LNCaP clone FGC (cell line): ENCODE results near the gene TKT.

Experiments used
- DNase-seq: peaks from one replicate; pipeline ENCODE4 v3.0.0-alpha.2; 2011; ENCODE audit warnings: low read depth
- H3K4me3 ChIP-seq: 2 replicates; pipeline ENCODE4 v1.5.1; 2011; ENCODE audit warnings: mild to moderate bottlenecking, low read depth, low read length, control low read depth
- TF ChIP-seq, protein P1 (sequence below): IDR thresholded peaks from 2 replicates; pipeline ENCODE4 v1.5.1; 2012; ENCODE audit warnings: mild to moderate bottlenecking; ENCODE audit not compliant: control insufficient read depth, insufficient read depth; ENCODE audit errors: extremely low read depth

The TKT gene

DNA sequence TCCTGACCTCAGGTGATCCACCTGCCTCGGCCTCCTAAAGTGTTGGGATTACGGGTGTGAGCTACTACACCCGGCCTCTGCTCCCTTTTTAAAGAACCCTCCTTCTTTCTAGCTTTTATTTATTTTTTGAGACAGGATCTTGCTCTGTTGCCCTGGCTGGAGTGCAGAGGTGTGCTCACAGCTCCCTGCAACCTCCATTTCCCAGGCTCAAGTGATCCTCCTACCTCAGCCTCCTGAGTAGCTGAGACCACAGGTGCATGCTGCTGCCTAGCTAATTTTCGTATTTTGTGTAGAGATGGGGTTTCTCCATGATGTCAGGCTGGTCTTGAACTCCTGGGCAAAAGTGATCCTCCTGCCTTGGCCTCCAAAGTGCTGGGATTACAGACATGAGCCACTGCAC is 34.5 kb downstream of the TKT start:
- TF ChIP-seq, protein P1, sequence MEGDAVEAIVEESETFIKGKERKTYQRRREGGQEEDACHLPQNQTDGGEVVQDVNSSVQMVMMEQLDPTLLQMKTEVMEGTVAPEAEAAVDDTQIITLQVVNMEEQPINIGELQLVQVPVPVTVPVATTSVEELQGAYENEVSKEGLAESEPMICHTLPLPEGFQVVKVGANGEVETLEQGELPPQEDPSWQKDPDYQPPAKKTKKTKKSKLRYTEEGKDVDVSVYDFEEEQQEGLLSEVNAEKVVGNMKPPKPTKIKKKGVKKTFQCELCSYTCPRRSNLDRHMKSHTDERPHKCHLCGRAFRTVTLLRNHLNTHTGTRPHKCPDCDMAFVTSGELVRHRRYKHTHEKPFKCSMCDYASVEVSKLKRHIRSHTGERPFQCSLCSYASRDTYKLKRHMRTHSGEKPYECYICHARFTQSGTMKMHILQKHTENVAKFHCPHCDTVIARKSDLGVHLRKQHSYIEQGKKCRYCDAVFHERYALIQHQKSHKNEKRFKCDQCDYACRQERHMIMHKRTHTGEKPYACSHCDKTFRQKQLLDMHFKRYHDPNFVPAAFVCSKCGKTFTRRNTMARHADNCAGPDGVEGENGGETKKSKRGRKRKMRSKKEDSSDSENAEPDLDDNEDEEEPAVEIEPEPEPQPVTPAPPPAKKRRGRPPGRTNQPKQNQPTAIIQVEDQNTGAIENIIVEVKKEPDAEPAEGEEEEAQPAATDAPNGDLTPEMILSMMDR, result no peak
- no peak for DNase-seq
- H3K4me3 ChIP-seq, result no peak overlapping the region

DNA sequence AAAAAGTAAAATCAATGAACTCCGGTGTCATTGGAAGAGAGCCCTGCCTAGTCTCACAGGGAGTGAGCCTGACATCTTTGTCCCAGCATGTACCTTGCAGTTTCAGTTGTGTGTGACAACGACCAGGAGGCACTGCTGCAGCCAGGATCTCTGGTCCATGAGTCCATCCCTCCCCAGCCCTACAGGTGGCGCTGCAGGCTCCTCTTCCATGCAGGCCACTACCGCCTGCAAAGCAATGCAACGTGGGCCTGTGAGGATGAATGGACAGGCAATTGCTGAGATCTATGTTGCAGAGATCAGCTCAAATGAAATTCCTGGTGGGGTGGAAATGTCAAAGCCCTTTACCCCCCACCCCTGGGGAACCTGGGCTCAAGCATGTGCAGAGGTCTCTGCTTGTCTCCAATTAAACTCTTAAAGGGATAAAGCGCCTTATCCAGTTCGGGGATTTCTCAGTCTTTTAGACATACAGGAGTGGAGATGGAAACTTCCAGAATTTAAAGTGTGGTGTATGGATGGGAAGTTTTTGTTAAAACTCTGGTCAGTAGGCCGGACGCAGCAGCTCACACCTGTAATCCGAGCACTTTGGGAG is 35.8 kb downstream of the TKT start:
- no peak overlapping the region for H3K4me3 ChIP-seq
- DNase-seq, result peak; percentile 45
- TF ChIP-seq, protein P1, result peak; percentile 96

DNA sequence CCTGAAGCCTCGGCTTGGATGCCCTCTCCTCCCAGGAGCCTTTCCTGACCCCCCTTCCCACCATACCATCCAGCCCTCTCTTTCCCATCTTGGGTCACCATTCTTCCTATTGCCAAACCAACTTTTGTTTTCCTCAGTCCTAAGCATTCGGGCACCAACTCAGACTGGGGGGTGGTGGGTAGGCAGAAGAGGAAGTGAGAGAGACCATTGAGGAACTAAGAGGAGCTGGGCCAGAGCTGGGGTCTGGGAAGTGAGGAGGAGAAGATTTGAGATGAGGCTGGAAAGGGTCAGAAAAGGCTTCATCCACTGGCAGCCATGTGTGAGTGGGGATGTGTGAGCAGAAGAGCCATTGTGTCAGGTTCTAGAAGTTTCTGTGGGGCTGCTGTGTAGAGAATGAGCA is 37.7 kb downstream of the TKT start:
- no peak for DNase-seq
- TF ChIP-seq, protein P1, result no peak
- H3K4me3 ChIP-seq, result no peak overlapping the region

DNA sequence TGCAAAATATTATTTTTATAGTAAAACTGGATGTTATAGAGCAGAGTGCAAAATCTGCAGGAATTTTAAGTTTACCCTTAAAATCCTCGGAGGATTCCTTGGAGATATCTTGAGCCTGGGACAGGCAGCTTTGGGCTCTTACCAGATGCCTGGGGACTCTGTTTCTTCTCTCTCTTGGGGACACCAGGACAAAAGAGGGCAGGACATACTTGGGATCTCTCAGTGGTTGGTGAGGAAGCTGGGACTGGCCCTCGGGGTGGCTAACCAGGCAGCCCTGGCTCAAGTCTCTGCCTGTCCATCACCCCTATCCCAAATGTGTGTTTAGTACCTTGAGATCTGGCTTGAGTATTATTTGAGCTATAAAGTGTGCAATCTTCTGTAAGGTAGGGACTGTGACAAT is 38.6 kb downstream of the TKT start:
- H3K4me3 ChIP-seq, result no peak overlapping the region
- no peak for DNase-seq
- TF ChIP-seq, protein P1, result no peak

DNA sequence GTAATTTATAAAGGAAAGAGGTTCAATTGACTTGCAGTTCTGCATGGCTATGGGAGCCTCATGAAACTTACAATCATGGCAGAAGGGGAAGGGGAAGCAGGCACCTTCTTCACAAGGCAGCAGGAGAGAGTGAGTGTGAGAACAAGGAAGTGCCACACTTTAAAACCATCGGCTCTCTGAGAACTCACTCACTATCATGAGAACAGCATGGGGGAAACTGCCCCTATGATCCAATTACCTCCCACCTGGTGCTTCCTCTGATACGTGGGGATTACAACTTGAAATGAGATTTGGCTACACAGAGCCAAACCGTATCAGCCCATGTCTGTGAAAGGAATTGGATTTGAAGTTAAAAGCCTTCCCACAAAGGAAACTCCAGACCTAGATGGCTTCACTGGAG is 39.1 kb downstream of the TKT start:
- no peak overlapping the region for H3K4me3 ChIP-seq
- no peak for DNase-seq
- TF ChIP-seq, protein P1, result no peak

DNA sequence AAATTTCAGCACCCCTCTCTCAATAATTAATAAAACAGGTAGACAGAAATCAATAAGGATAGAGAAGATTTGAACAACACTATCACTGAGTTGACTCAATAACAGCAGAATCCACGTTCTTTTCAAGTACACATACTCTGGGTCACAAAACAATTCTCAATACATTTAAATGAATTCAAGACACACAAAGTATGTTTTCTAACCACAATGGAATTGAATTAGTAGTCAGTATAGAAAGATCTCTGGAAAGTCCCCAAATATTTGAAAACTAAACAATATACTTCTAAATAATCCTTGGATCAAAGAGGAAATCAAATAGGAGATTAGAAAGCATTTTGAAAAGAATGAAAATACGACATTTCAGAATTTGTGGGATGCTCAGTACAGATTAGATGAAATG is 40.0 kb downstream of the TKT start:
- H3K4me3 ChIP-seq, result no peak overlapping the region
- no peak for DNase-seq
- TF ChIP-seq, protein P1, result no peak

DNA sequence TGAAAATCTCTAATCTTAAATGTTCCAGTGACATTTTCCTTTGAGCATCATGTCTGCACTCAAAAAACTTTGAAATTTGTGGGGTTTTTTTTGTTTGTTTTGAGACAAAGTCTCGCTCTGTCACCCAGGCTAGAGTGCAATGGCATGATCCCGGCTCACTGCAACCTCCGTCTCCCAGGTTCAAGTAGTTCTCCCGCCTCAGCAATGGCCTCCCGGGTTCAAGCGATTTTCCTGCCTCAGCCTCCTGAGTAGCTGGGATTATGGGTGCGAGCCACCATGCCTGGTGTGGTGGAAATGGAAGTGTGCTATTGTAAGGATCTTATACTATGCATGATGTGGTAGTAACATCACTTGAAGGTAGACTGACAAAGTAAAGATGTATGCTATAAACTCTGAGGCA is 42.5 kb downstream of the TKT start:
- TF ChIP-seq, protein P1, result no peak
- no peak overlapping the region for H3K4me3 ChIP-seq
- no peak for DNase-seq
